Smooth muscle cell (in vitro differentiated cells): ENCODE results near the gene ERCC5. TPM values are rescaled to one million over a fixed set of nuclear protein-coding genes. Genes with fewer than 3 reads are reported as not detected.
A peak's percentile ranks its signal among the peaks of the same experiment; 100 is the strongest.

ENCODE experiments used
- DNase-seq: peaks from one replicate; lab custom pipeline; 2025; ENCODE audit not compliant: unreplicated experiment; lab: John Stamatoyannopoulos, UW
- H2AFZ ChIP-seq: fragments of 200-600 bp; sonication (generic); 2 replicates; pipeline ENCODE4 v1.6.0; 2016; ENCODE audit warnings: antibody characterized with exemption, low read depth, mild to moderate bottlenecking
- H3F3A ChIP-seq: fragments of 200-600 bp; sonication (generic); 2 replicates; pipeline ENCODE4 v1.6.0; 2017; ENCODE audit warnings: antibody characterized with exemption, low read depth
- H3K27ac ChIP-seq: fragments of 200-600 bp; sonication (generic); 2 replicates; pipeline ENCODE4 v1.5.1; 2016; ENCODE audit warnings: low read depth, mild to moderate bottlenecking
- H3K27me3 ChIP-seq: fragments of 200-600 bp; sonication (generic); 2 replicates; pipeline ENCODE4 v1.6.1; 2016; ENCODE audit warnings: low read depth, mild to moderate bottlenecking
- H3K36me3 ChIP-seq: fragments of 200-600 bp; sonication (generic); 2 replicates; pipeline ENCODE4 v1.5.1; 2016; ENCODE audit warnings: low read depth
- H3K4me1 ChIP-seq: fragments of 200-600 bp; sonication (generic); 2 replicates; pipeline ENCODE4 v1.5.1; 2016; ENCODE audit warnings: low read depth
- H3K4me2 ChIP-seq: fragments of 200-600 bp; sonication (generic); 2 replicates; pipeline ENCODE4 v1.6.0; 2016; ENCODE audit warnings: mild to moderate bottlenecking
- H3K4me3 ChIP-seq: fragments of 200-600 bp; sonication (generic); 2 replicates; pipeline ENCODE4 v1.5.1; 2016; ENCODE audit warnings: mild to moderate bottlenecking
- H3K79me2 ChIP-seq: fragments of 200-600 bp; sonication (generic); 2 replicates; pipeline ENCODE4 v1.6.0; 2016; ENCODE audit warnings: low read depth, mild to moderate bottlenecking
- H3K9ac ChIP-seq: fragments of 200-600 bp; sonication (generic); 2 replicates; pipeline ENCODE4 v1.6.0; 2016; ENCODE audit warnings: low read depth
- H3K9me3 ChIP-seq: fragments of 200-600 bp; sonication (generic); replicated peaks from 2 replicates; pipeline ENCODE4 v1.5.1; 2016; ENCODE audit warnings: low read depth
- H4K20me1 ChIP-seq: fragments of 200-600 bp; sonication (generic); 2 replicates; pipeline ENCODE4 v1.6.0; 2016; ENCODE audit warnings: low read depth
- CTCF ChIP-seq: fragments of 200-600 bp; sonication (generic); IDR thresholded peaks from 2 replicates; pipeline ENCODE4 v1.5.1; 2017; ENCODE audit warnings: borderline replicate concordance, mild to moderate bottlenecking, antibody characterized with exemption; ENCODE audit not compliant: insufficient read depth, poor library complexity, severe bottlenecking
- WGBS: methylation state at CpG from one replicate; pipeline ENCODE4 v1.1.7; 2016; ENCODE audit warnings: low lambda C conversion rate; 5-methylcytosine and 5-hydroxymethylcytosine counted together
- polyA plus RNA-seq: library from polyadenylated mRNA; unstranded; fragments of >200 nt; fragmentation: Nextera tagmentation; extraction: Ambion mirVana; gene quantifications from 2 replicates; pipeline ENCODE4 v1.2.1, GENCODE V29; 2016
- total RNA-seq: library from RNA; depleted of rRNA; stranded (reverse); fragments of >200 nt; gene quantifications from 2 replicates; pipeline ENCODE4 v1.2.3, GENCODE V29; 2014

The ERCC5 gene
- total and polyA plus RNA-seq, 2 experiments from 2014 or later = 30.1 to 65.2 TPM

GRCh38 chr13:102847272-102848234, 1.7 kb downstream of the ERCC5 start:
- H3K4me2 ChIP-seq = peak overlapping the region; percentile 97
- H3K4me3 ChIP-seq = peak overlapping the region; percentile 75
- DNase-seq = no peak
- peaks cover 13% of the 10 kb centered on the region for H3K4me1 ChIP-seq
- TF ChIP-seq CTCF = peak; percentile 80
- no peaks in the 10 kb centered on the region for H3F3A ChIP-seq
- peak overlapping the region; percentile 58 for H3K9ac ChIP-seq
- peaks cover 47% of the 10 kb centered on the region for H4K20me1 ChIP-seq
- peak overlapping the region; percentile 94 for H3K27ac ChIP-seq
- WGBS = 30% methylated on average over 12 of the region's 12 CpGs
- H3K79me2 ChIP-seq = peaks cover 40% of the 10 kb centered on the region
- H3K36me3 ChIP-seq = no peaks in the 10 kb centered on the region
- H2AFZ ChIP-seq = peak overlapping the region; percentile 87
- no peaks in the 10 kb centered on the region for H3K27me3 ChIP-seq
- H3K9me3 ChIP-seq = no peaks in the 10 kb centered on the region

- TF ChIP-seq CTCF = no peak
- no peak for DNase-seq
- Histone ChIP-seq H3K27me3 (no peaks in the 10 kb centered on the region), H4K20me1 (peaks cover 49% of the 10 kb centered on the region), H3F3A (no peaks in the 10 kb centered on the region), H3K27ac (no peak overlapping the region), H3K4me3 (no peak overlapping the region), H3K4me2 (no peak overlapping the region), H3K9me3 (no peaks in the 10 kb centered on the region), H3K9ac (no peak overlapping the region), H3K36me3 (peaks cover 6% of the 10 kb centered on the region), H2AFZ (no peak overlapping the region), H3K79me2 (peaks cover 45% of the 10 kb centered on the region), H3K4me1 (peaks cover 13% of the 10 kb centered on the region)
- 98% methylated on average over 6 of the region's 6 CpGs for WGBS
These were observed 3.1 kb downstream of the ERCC5 start for GRCh38 chr13:102848956-102849355.

GRCh38 chr13:102852556-102852955, 6.7 kb downstream of the ERCC5 start:
- Histone ChIP-seq H3K27ac (no peak overlapping the region), H3K79me2 (peaks cover 37% of the 10 kb centered on the region), H4K20me1 (peaks cover 54% of the 10 kb centered on the region), H3K4me1 (no peaks in the 10 kb centered on the region), H3K27me3 (no peaks in the 10 kb centered on the region), H3K4me2 (no peak overlapping the region), H3K9ac (no peak overlapping the region), H3F3A (no peaks in the 10 kb centered on the region), H3K4me3 (no peak overlapping the region), H2AFZ (no peak overlapping the region), H3K9me3 (no peaks in the 10 kb centered on the region), H3K36me3 (peaks cover 27% of the 10 kb centered on the region)
- DNase-seq = no peak
- TF ChIP-seq CTCF = no peak
- 97% methylated on average over 3 of the region's 3 CpGs for WGBS
